ENCODE measurements around the gene ENAH.

DNA sequence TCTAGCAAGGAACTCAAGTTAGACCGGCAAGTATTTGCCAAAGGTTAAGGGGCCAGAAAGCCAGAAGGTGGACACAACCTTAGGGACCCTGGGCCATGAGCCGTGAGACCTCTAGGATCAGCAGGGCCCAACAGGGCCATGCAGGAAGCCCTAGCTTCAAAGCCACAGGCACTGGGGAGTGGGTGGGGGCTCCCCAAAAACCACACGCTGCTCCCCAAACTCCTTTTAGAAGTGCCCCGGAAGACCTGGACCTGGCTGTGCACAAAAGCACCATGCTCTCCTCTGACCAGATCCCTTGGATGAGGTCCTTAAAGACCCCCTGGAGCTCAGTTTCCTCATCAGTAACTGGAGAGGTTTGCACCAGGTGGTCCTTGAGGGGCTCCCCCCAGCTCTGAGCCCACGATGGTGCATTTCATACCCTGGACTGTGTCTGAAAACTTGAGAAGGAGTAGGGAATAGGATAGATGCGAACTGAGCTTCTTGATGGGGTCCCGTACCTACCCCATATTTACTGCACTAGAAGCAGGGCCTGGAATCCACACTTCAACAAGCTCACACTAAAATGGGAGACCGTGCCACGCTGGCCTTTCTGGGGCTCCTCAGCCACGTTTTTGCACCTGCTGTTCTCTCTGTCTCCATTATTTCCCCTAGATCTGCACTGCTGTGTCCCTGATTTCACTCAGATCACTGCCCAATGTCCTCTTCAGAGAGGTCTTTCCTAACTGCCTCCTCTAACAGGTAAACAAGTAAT lies 184.5 kb downstream of the ENAH start:
- TF ChIP-seq CTCF (IDR thresholded peaks at IDR 0.05; ENCODE audit: insufficient read depth, low read length), result no peak
- no peak for TF ChIP-seq POLR2AphosphoS5 (IDR thresholded peaks at IDR 0.05; ENCODE audit: low read depth)
- TF ChIP-seq GABPA (IDR thresholded peaks at IDR 0.05; ENCODE audit: low read depth), result no peak
- TF ChIP-seq, protein P1, sequence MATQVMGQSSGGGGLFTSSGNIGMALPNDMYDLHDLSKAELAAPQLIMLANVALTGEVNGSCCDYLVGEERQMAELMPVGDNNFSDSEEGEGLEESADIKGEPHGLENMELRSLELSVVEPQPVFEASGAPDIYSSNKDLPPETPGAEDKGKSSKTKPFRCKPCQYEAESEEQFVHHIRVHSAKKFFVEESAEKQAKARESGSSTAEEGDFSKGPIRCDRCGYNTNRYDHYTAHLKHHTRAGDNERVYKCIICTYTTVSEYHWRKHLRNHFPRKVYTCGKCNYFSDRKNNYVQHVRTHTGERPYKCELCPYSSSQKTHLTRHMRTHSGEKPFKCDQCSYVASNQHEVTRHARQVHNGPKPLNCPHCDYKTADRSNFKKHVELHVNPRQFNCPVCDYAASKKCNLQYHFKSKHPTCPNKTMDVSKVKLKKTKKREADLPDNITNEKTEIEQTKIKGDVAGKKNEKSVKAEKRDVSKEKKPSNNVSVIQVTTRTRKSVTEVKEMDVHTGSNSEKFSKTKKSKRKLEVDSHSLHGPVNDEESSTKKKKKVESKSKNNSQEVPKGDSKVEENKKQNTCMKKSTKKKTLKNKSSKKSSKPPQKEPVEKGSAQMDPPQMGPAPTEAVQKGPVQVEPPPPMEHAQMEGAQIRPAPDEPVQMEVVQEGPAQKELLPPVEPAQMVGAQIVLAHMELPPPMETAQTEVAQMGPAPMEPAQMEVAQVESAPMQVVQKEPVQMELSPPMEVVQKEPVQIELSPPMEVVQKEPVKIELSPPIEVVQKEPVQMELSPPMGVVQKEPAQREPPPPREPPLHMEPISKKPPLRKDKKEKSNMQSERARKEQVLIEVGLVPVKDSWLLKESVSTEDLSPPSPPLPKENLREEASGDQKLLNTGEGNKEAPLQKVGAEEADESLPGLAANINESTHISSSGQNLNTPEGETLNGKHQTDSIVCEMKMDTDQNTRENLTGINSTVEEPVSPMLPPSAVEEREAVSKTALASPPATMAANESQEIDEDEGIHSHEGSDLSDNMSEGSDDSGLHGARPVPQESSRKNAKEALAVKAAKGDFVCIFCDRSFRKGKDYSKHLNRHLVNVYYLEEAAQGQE (IDR thresholded peaks at IDR 0.05; ENCODE audit: insufficient replicate concordance, low read depth), result no peak

Measured in HL-60 (cell line).